NCI-H526 treated with DMSO at 0.1 percent for 48 hours (cell line): ENCODE measurements around the gene NR0B2.
"Not testable (repeated sequence)": the region's sequence is repeated elsewhere in the genome, so short reads cannot be mapped to it uniquely, and the experiment has no call there.

Experiments
- DNase-seq: peaks from one replicate; lab custom pipeline; 2025; lab: John Stamatoyannopoulos, UW

The NR0B2 gene

DNA sequence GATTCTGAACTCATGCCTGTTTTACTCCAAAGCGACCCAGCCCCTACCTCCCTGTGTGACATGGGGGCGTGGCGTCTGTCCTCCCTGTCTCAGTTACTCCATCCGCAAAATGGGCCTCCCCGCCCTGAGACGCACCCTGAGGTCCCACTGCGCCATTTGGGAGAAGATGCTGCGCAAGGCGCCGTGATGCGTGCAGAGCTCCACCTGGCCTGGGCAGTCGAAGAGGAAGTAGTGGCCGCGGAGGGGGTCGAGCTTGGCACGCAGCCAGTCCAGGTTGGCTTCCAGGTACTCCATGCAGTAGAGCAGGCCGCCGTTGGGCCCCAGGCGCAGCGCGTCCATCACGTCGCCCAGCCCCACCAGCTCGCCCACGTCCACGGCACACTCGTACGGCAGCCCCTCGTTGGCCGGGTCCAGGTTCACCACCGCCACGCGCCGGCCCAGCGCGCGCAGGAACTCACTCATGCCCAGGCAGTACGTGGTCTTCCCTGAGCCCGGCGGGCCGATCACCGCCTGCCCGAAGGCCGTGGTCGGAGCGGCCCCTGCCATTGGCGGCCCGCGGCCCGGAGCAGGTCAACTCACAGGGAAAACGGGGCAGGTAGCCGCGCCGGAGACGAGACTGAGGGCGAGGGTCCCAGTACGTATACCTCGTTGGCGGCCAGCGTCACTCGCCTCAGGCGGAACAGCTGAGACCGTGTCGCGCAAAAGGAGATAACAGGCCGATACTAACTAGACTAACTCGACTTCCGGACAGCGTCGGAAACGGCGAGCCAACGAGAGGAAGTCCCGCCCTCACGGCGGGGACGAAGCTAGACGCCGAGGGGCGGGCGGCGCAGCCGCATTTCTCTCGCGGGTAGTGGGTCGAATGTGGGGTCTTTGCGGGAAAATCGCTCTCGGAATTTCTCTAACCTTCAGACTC is 24.0 kb downstream of the NR0B2 start, which contains the start of gene GPN2:
TSS of gene GPN2 (minus strand) at position 733 of the 916 bp plus-strand sequence. CDS start at position 546, 187 bp downstream.
- DNase-seq: peak; percentile 26

DNA sequence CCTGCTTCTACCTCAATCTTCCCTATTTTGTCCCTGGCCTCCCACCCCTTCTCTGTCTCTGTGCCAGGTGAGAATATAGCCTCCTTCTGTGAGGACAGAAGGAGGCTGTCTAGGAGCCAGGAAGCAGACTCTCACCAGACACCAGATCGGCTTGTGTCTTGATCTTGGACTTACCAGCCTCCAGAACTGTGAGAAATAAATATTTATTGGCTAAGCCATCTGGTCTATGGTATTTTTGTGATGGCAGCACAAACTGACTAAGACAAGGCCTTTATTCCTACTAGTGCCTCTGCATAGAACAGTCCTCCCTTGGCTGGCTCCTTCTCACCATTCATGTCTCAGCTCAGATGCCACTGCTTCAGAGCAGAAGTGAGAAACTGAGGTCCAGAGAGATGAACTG is 25.5 kb downstream of the NR0B2 start:
- no peak for DNase-seq

DNA sequence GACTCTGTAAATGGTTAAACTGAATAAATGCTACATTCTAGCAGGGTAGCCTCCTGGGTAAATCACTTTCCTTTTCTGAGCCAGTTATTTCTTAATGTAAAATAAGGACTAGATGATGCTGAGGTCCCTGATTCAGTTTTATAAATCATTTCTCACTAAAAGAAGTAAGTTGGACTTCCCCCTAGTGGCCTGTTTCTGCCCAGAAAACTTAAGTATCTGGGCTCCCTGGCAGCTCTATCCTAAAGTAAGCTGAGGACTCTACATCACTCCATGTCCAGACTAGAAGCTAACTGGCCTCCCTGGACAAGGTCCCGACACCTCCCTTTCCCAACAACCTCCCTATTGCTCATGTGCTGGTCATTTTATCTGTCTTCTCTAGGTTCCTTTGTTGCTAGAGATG is 26.6 kb downstream of the NR0B2 start:
- DNase-seq: no peak

DNA sequence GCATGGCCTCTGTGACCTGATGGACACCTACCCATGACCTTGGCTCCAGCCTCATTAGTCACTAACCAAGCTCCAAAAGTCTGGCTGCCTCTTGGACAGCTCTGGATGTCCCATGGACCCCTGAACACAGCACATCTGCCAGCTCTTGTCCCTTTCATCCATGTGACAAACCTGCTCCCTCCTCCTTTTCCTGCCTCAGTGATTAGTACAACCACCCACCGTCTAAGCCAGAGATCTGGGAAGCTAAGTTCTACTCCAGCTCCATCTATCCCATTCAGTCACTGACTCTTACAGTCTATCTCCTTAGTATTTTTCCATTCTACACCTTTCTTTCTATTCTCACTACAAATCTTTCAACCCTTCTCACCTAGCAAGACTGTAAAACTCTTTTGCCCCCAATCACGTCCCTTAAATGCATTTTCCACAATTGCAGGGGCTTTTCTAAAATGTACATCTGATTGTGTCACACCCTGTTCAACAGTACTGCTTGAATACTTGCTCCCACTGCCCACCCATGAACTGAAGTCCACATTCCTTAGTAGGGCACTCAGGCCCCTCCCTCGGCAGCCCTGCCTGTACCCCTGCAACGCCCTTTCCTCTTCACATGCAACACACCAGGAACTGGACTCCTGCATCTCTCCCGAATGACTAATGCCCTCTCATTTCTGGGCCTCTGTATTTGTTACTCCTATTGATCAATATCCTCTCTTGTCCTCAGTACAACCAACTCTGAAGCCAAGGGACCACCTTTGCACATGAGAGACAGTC is 30.9 kb downstream of the NR0B2 start:
- DNase-seq: no peak

DNA sequence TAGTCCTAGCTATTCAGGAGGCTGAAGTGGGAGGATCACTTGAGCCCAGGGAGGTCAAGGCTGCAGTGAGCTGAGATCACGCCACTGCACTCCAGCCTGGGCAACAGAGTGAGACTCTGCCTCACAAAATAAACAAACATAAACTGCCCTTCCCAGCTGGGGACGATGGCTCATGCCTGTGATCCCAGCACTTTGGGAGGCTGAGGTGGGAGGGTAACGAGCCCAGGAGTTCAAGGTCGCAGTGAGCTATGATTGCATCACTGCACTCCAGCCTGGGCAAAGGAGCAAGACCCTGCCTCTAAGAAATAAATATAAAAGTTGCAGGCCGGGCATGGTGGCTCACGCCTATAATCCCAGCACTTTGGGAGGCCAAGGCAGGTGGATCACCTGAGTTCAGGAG is 32.2 kb downstream of the NR0B2 start:
- not testable (repeated sequence) for DNase-seq

- DNase-seq: no peak
These were observed 34.0 kb downstream of the NR0B2 start for GRCh38 chr1:26879793-26880192.

- DNase-seq: no peak
These were observed 36.4 kb downstream of the NR0B2 start for GRCh38 chr1:26877326-26877725.

GRCh38 chr1:26874896-26875295 is 38.9 kb downstream of the NR0B2 start:
- no peak for DNase-seq

DNA sequence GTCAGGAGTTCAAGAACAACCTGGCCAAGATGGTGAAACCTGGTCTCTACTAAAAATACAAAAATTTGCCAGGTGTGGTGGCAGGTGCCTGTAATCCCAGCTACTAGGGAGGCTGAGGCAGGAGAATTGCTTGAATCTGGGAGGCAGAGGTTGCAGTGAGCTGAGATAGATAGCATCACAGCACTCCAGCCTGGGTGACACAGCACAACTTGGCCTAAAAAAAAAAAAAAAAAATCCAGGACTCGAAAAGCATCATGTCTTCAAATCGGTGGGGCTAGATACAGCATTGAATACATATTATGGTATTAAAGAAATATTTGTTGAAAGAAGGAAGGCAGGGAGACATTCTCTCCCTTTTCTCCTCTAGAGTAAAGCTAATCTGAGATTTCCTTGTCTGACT is 40.7 kb downstream of the NR0B2 start:
- not testable (repeated sequence) for DNase-seq

GRCh38 chr1:26864610-26865480 is 48.9 kb downstream of the NR0B2 start:
- peak; percentile 95 for DNase-seq

DNA sequence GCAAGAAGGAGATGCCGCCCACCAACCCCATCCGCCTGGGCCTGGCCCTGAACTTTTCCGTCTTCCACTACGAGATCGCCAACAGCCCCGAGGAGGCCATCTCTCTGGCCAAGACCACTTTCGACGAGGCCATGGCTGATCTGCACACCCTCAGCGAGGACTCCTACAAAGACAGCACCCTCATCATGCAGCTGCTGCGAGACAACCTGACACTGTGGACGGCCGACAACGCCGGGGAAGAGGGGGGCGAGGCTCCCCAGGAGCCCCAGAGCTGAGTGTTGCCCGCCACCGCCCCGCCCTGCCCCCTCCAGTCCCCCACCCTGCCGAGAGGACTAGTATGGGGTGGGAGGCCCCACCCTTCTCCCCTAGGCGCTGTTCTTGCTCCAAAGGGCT is 50.1 kb downstream of the NR0B2 start:
- DNase-seq: no peak

DNA sequence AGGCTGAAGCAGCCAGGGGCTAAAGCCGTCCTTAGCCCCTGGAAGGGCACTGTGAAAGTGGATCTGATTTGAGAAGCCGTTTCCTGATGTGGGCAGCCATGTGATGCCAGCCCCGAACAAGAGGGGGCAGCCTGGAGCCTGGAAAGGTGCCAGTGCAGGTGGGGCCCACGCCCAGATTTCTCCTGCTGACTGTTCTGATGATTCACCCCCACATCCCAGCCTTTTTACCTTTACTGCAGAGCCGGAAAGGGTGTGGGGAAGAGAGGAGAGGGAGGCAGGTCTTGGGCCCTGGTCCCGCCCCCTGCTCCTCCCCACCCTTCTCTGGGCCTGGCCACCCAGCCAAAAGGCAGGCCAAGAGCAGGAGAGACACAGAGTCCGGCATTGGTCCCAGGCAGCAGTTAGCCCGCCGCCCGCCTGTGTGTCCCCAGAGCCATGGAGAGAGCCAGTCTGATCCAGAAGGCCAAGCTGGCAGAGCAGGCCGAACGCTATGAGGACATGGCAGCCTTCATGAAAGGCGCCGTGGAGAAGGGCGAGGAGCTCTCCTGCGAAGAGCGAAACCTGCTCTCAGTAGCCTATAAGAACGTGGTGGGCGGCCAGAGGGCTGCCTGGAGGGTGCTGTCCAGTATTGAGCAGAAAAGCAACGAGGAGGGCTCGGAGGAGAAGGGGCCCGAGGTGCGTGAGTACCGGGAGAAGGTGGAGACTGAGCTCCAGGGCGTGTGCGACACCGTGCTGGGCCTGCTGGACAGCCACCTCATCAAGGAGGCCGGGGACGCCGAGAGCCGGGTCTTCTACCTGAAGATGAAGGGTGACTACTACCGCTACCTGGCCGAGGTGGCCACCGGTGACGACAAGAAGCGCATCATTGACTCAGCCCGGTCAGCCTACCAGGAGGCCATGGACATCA is 50.7 kb downstream of the NR0B2 start, which contains the start of gene SFN:
TSS of gene SFN (plus strand) at position 369 of the 904 bp plus-strand sequence. CDS start at position 433, 64 bp downstream.
- no peak for DNase-seq

GRCh38 chr1:26861889-26862378 is 51.8 kb downstream of the NR0B2 start:
- no peak for DNase-seq
